IPS-NIHi11 (cell line): Measurements from ENCODE around the gene UBE2E1.
"Not testable (repeated sequence)": the region's sequence is repeated elsewhere in the genome, so short reads cannot be mapped to it uniquely, and the experiment has no call there.

Experiments
- DNase-seq: peaks from one replicate; pipeline ENCODE4 v3.0.0; 2012; ENCODE audit warnings: mixed read lengths, low spot score

Gene UBE2E1

GRCh38 chr3:23845326-23846216 is 39.8 kb downstream of the UBE2E1 start:
- no peak for DNase-seq

GRCh38 chr3:23849462-23849861 is 43.7 kb downstream of the UBE2E1 start:
- DNase-seq = not testable (repeated sequence)

DNA sequence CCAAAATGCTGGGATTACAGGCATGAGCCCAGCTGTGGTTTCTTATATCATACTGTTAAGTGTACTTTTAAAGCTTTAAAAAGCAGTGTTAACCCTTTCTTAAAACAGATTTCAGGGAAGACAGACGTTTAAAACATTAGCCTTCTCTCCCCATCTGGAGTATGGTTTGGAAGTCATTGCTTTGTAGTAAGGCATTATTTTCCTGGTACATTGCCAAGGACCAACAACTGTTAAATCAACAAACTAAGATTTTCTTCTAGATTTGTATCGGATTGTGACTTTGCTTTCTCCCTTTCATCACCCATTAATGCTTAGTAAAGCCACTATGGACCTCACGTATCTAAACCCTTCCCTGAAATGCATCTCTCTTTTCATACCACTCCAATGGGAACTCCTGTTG is 50.5 kb downstream of the UBE2E1 start:
- DNase-seq = no peak

- no peak for DNase-seq
Measured at GRCh38 chr3:23859012-23859743, 53.4 kb downstream of the UBE2E1 start.

- DNase-seq = no peak
Measured at GRCh38 chr3:23859839-23860382, 54.2 kb downstream of the UBE2E1 start.

DNA sequence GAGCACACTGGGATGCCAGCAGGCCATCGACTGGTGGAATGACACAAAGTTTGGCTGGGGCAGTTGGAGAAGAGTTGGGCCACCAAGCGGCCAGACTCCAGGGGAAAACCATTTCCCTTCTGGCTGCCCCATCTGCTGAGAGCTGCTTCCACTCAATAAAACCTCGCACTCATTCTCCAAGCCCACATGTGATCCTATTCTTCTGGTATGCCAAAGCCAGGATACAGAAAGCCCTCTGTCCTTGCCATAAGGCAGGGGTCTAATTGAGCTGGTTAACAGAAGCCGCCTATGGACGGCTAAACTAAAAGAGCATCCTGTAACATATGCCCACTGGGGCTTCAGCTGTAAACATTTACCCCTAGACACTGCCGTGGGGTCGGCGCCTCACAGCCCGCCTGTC is 55.9 kb downstream of the UBE2E1 start:
- no peak for DNase-seq

- no peak for DNase-seq
Measured at GRCh38 chr3:23863060-23863459, 57.3 kb downstream of the UBE2E1 start.

DNA sequence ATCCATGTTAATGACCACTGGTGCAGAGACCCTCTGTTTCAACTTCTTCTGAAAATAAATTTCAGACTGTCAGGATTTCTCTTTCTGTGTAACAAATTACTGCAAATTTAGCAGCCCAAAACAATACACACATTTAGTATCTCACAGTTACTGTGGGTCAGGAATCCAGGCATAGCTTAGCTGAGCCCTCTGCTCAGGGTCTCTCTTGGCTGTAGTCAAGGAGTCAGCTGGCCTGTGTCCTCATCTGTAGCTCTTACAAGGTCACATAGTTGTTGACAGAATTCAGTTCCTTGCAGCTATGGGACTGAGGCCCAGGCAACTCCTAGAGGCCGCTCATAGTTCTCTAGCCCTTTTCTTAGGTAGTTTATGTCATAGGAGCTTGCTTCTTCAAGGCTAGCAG is 59.2 kb downstream of the UBE2E1 start:
- no peak for DNase-seq

- peak; percentile 46 for DNase-seq
Measured at GRCh38 chr3:23865595-23866396, 60.0 kb downstream of the UBE2E1 start.

DNA sequence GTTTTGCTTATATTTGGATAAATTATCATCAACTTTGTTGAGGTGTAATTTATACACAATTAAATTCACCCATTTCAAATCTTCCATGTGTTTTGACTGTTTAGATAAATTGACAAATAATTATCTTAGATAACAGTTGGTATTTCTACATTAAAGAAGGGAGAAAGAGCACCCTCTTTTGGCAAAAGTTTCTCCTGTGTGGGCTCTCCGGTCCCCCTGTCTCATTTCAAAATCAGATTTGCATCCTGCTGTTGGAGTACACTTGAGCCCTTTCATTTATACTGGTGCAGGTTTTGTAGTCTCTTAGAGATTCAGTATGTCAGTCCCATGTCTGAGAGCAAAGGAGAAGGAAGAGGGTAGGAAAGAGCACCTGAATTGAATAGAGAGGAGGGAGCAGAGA is 61.6 kb downstream of the UBE2E1 start:
- no peak for DNase-seq

- no peak for DNase-seq
Measured at GRCh38 chr3:23867838-23868237, 62.1 kb downstream of the UBE2E1 start.

GRCh38 chr3:23869977-23870662 is 64.4 kb downstream of the UBE2E1 start:
- DNase-seq = no peak

DNA sequence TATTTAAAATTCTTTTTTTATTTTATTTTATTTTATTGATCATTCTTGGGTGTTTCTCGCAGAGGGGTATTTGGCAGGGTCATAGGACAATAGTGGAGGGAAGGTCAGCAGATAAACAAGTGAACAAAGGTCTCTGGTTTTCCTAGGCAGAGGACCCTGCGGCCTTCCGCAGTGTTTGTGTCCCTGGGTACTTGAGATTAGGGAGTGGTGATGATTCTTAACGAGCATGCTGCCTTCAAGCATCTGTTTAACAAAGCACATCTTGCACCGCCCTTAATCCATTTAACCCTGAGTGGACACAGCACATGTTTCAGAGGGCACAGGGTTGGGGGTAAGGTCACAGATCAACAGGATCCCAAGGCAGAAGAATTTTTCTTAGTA is 64.9 kb downstream of the UBE2E1 start:
- not testable (repeated sequence) for DNase-seq

GRCh38 chr3:23871361-23871760 is 65.6 kb downstream of the UBE2E1 start:
- not testable (repeated sequence) for DNase-seq

- no peak for DNase-seq
Measured at GRCh38 chr3:23872330-23872729, 66.6 kb downstream of the UBE2E1 start.

GRCh38 chr3:23873941-23874340 is 68.2 kb downstream of the UBE2E1 start:
- no peak for DNase-seq

DNA sequence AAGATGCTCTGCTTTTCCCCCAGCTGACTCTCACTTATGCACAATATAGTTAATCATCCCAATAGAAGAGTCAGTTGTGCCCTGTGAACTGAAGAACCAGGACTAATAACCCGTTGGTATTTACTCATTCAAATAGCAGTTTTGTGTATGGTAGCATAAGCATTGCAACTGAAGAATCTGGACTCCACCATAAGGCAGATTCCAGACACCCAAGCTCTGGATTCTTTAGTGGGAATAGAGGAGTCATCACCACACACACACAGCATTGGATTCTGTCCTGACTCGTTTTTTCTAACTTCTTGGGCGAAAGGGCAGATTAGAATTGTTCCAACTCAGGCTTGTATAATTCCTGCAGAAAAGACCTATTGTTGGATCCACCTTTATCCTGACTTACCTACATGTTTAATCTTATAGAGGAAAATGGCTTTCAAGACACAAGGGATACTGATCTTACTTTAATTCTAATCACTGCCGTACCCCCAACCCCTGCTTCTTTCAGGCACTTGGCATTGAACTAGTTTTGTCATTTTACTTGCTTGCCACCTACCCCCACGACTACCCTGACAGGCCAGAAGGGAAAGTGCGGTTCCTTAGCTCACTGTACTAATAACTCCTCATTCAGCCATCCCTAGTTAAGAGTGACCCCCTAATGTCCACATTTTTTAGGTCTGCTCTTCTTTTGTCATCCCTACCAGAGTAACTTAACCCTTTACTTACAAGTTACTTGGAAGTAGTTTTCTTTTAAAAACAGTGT is 68.8 kb downstream of the UBE2E1 start:
- no peak for DNase-seq

DNA sequence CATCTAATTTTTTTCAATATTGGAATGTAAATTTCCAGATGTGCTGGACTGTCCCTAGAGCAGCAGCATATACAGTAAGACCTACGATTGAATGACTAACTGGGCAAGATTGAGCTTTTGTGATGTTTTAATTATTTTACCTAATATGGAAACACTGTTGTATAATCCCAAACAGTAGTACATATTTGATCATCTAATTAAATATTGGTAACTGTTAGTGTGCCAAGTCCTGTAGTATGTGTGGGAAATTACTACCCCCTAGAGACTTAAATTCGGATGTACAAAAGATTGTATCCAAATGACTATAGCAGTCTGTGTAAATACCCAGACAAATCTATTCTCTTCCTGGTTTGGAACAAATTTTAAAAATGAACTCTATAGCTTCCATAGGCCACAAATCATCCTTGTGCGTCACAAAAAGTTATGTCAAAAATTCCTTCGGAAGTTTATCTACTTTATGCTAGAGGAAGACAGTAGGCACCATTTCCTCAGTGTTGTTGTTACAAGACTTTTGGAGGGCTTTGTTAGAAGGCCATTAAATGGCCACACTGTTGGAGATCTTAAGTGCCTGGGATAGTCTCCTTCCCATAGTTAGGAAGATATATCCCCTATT is 69.5 kb downstream of the UBE2E1 start:
- DNase-seq = no peak

GRCh38 chr3:23876923-23877322 is 71.2 kb downstream of the UBE2E1 start:
- DNase-seq = no peak

DNA sequence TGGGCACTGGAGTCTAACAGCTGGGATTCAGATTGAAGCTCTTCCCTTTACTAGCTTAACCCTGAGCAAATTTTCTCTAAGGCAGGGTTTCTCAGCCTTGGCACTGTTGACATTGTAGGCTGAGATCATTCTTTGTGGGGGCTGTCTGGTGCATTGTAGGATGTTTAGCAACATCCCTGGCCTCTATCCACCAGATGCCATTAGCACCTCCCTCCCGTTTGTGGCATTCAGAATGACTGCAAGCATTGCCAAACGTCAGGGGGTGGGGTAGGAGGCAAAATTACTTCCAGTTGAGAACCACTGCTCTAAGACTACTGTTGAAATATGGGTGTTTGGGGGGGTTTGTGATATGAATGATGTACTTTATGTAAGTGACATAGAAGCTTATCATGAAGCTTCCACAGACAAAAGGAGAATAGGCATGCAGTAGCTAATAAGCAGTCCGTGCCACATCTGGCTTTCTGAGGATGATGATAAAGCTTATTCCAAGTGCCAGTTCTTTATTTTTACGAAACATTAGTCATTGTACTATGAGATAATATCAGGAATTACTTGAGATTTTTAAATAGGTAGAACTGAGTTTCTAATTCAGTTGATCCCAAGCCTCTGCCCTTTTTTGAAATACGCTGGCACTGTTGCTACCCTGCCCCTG is 71.7 kb downstream of the UBE2E1 start:
- DNase-seq = no peak
